SK-N-SH (cell line): Measurements from ENCODE around the gene CRPPA. TPM values are rescaled to one million over a fixed set of nuclear protein-coding genes. Genes with fewer than 3 reads are reported as not detected.

Source experiments
- CTCF ChIA-PET: fragments of 300-600, 350-600 bp; formaldehyde crosslinking; extraction: SDS; loops from one replicate; lab custom pipeline; 2021; lab: Yijun Ruan, JAX
- POLR2A ChIA-PET: fragments of 350-600 bp; sonication (Branson Sonifier 250); formaldehyde crosslinking; extraction: SDS; loops from one replicate; lab custom pipeline; 2020; ENCODE audit warnings: antibody characterized with exemption, inconsistent platforms; lab: Yijun Ruan, JAX
- DNase-seq: peaks from one replicate; pipeline ENCODE4 v3.0.0; 2012
- H2AFZ ChIP-seq: fragments of 200-600 bp; sonication (generic); 2 replicates; pipeline ENCODE4 v1.8.1; 2016; ENCODE audit warnings: antibody characterized with exemption, mild to moderate bottlenecking, low read depth
- H3F3A ChIP-seq: fragments of 200-600 bp; sonication (generic); replicated peaks from 2 replicates; pipeline ENCODE3; 2016; ENCODE audit warnings: antibody characterized with exemption, mild to moderate bottlenecking; ENCODE audit not compliant: insufficient read depth
- H3K27ac ChIP-seq, 2 experiments: fragments of 200-500 bp in 1 of 2; fragments of 200-600 bp in 1 of 2; sonication (Bioruptor generic) in 1 of 2; sonication (generic), shearing (Covaris generic) in 1 of 2; 2 replicates each; pipeline versions ENCODE4 v1.5.1 to v1.6.1; 2014 to 2016; ENCODE audit warnings: low read depth in 2 of 2, inconsistent platforms in 1 of 2, low read length in 1 of 2, mild to moderate bottlenecking in 1 of 2, mixed read lengths in 1 of 2
- H3K27me3 ChIP-seq: fragments of 200-600 bp; sonication (generic), shearing (Covaris generic); 2 replicates; pipeline ENCODE4 v1.6.1; 2016; ENCODE audit warnings: mixed run types; ENCODE audit not compliant: insufficient read depth
- H3K36me3 ChIP-seq, 2 experiments: fragments of 200-500 bp in 1 of 2; fragments of 200-600 bp in 1 of 2; sonication (Bioruptor generic) in 1 of 2; sonication (generic) in 1 of 2; replicated peaks in 1 of 2; 2 replicates each; pipeline versions ENCODE3 to v1.5.1; 2014 to 2016; ENCODE audit warnings: low read length in 1 of 2, mild to moderate bottlenecking in 1 of 2; ENCODE audit not compliant: insufficient read depth in 2 of 2, control insufficient read depth in 1 of 2
- H3K4me1 ChIP-seq, 2 experiments: fragments of 200-500 bp in 1 of 2; fragments of 200-600 bp in 1 of 2; sonication (Bioruptor generic) in 1 of 2; sonication (generic), shearing (Covaris generic) in 1 of 2; 2 replicates each; pipeline versions ENCODE4 v1.5.1 to v1.6.1; 2014 to 2016; ENCODE audit warnings: low read depth in 1 of 2, low read length in 1 of 2, mixed run types in 1 of 2; ENCODE audit not compliant: insufficient read depth in 2 of 2, control insufficient read depth in 1 of 2
- H3K4me2 ChIP-seq: fragments of 200-600 bp; sonication (generic), shearing (Covaris generic); 2 replicates; pipeline ENCODE4 v1.6.1; 2017; ENCODE audit warnings: mixed run types
- H3K4me3 ChIP-seq, 2 experiments: fragments of 200-500 bp in 1 of 2; fragments of 200-600 bp in 1 of 2; sonication (Bioruptor generic) in 1 of 2; sonication (generic), shearing (Covaris generic) in 1 of 2; 2 replicates each; pipeline versions ENCODE4 v1.5.1 to v1.8.1; 2014 to 2016; ENCODE audit warnings: low read depth in 2 of 2, inconsistent platforms in 1 of 2, low read length in 1 of 2, mild to moderate bottlenecking in 1 of 2, mixed read lengths in 1 of 2, moderate library complexity in 1 of 2
- H3K79me2 ChIP-seq: fragments of 200-600 bp; sonication (generic); 2 replicates; pipeline ENCODE4 v1.8.1; 2017; ENCODE audit warnings: mild to moderate bottlenecking; ENCODE audit not compliant: insufficient read depth
- H3K9ac ChIP-seq: fragments of 200-600 bp; sonication (generic); 2 replicates; pipeline ENCODE4 v1.6.1; 2017; ENCODE audit warnings: mixed run types
- H3K9me2 ChIP-seq: fragments of 200-600 bp; sonication (generic); 2 replicates; pipeline ENCODE4 v1.6.1; 2017; ENCODE audit warnings: mixed run types
- H3K9me3 ChIP-seq: fragments of 200-600 bp; sonication (generic); 2 replicates; pipeline ENCODE4 v1.6.1; 2017; ENCODE audit warnings: mixed run types, mild to moderate bottlenecking, moderate library complexity
- H4K20me1 ChIP-seq: fragments of 200-600 bp; sonication (generic); 2 replicates; pipeline ENCODE4 v1.6.1; 2017; ENCODE audit warnings: mild to moderate bottlenecking, mixed run types; ENCODE audit not compliant: insufficient read depth
- CHD2 ChIP-seq: fragments of 150-350 bp; IDR thresholded peaks from 2 replicates; pipeline ENCODE4 v1.6.1; 2018; ENCODE audit warnings: low read length; ENCODE audit not compliant: partially characterized antibody
- EP300 ChIP-seq, 2 experiments: IDR thresholded peaks; 2 replicates each; pipeline versions ENCODE4 v1.4.0 to v1.6.1; 2012; ENCODE audit warnings: borderline replicate concordance in 1 of 2, low read depth in 1 of 2, low read length in 1 of 2
- IRF3 ChIP-seq: fragments of 150-350 bp; IDR thresholded peaks from 2 replicates; pipeline ENCODE4 v1.6.1; 2016; ENCODE audit warnings: mild to moderate bottlenecking, low read depth, low read length
- JUND ChIP-seq: IDR thresholded peaks from 2 replicates; pipeline ENCODE4 v1.4.0; 2012
- MXI1 ChIP-seq: IDR thresholded peaks from 2 replicates; pipeline ENCODE4 v1.6.1; 2012; ENCODE audit warnings: mild to moderate bottlenecking, low read depth, low read length, improper control_type of control experiment
- RAD21 ChIP-seq: IDR thresholded peaks from 2 replicates; pipeline ENCODE4 v1.6.1; 2012; ENCODE audit warnings: mild to moderate bottlenecking, low read length
- RCOR1 ChIP-seq: fragments of 150-350 bp; IDR thresholded peaks from 2 replicates; pipeline ENCODE4 v1.6.1; 2017; ENCODE audit warnings: antibody characterized with exemption, low read length
- RXRA ChIP-seq: IDR thresholded peaks from 2 replicates; pipeline ENCODE4 v1.4.0; 2012; ENCODE audit warnings: low read depth, mild to moderate bottlenecking, borderline replicate concordance
- TEAD4 ChIP-seq: IDR thresholded peaks from 2 replicates; pipeline ENCODE4 v1.4.0; 2012; ENCODE audit warnings: mild to moderate bottlenecking, borderline replicate concordance; ENCODE audit not compliant: insufficient read depth
- ZBTB33 ChIP-seq: IDR thresholded peaks from 2 replicates; pipeline ENCODE4 v1.4.0; 2012; ENCODE audit warnings: low read depth, borderline replicate concordance
- WGBS: methylation state at CpG from one replicate; pipeline ENCODE4 v1.1.6; 2017; ENCODE audit warnings: low lambda C conversion rate; 5-methylcytosine and 5-hydroxymethylcytosine counted together
- polyA plus RNA-seq, 3 experiments: library from polyadenylated mRNA; depleted of rRNA; stranded (reverse); fragments of >200 nt; gene quantifications; 2 replicates each; pipeline ENCODE4 v1.2.3, GENCODE V29; 2012

CRPPA gene
- polyA plus RNA-seq, 1 of the 3 experiments (the other 2 are of a cell fraction) = 0.15 TPM

GRCh38 chr7:16400893-16401275, 20.5 kb downstream of the CRPPA start:
- Histone ChIP-seq H3F3A (peaks cover 44% of the 10 kb centered on the region), H3K9ac (no peak overlapping the region), H2AFZ (no peak overlapping the region), H3K79me2 (no peaks in the 10 kb centered on the region), H3K36me3 (no peaks in the 10 kb centered on the region)
- no peak for TF ChIP-seq EP300 (IDR thresholded peaks at IDR 0.05; ENCODE audit: borderline replicate concordance in 1 of 2, low read depth in 1 of 2, low read length in 1 of 2)
- no peak for TF ChIP-seq IRF3
- TF ChIP-seq MXI1 = no peak
- TF ChIP-seq CHD2 = no peak
- no peak for TF ChIP-seq RXRA
- no peak for TF ChIP-seq RAD21
- TF ChIP-seq, all 33 proteins: peak for 0
- H3K27me3 ChIP-seq = no peaks in the 10 kb centered on the region
- H3K9me2 ChIP-seq = 0 out of 2 replicates have a peak, but pooled peaks cover 3% of the 10 kb centered on the region
- DNase-seq = no peak
- H3K4me2 ChIP-seq = no peak overlapping the region
- H4K20me1 ChIP-seq = no peaks in the 10 kb centered on the region
- peaks cover 7% of the 10 kb centered on the region; the same call in 1 of the 2 replicates for H3K9me3 ChIP-seq
- H3K4me1 ChIP-seq = no peaks in the 10 kb centered on the region; a peak in 1 of 4 replicates
- CTCF ChIA-PET = no interaction called here
- POLR2A ChIA-PET = no interaction called here
- H3K27ac ChIP-seq = no peak overlapping the region
- no peak overlapping the region for H3K4me3 ChIP-seq

GRCh38 chr7:16399916-16400892, 21.1 kb downstream of the CRPPA start:
- no peak overlapping the region for H2AFZ ChIP-seq
- no peak overlapping the region; a peak in 1 of 4 replicates for H3K4me3 ChIP-seq
- H3K27ac ChIP-seq = no peak overlapping the region
- no peaks in the 10 kb centered on the region for H3K27me3 ChIP-seq
- H4K20me1 ChIP-seq = no peaks in the 10 kb centered on the region
- CTCF ChIA-PET = no interaction called here
- H3K9me2 ChIP-seq = 0 out of 2 replicates have a peak, but pooled peaks cover 3% of the 10 kb centered on the region
- H3K9me3 ChIP-seq = peaks cover 7% of the 10 kb centered on the region; the same call in 1 of the 2 replicates
- TF ChIP-seq ZBTB33 (no peak), JUND (no peak), TEAD4 (no peak), RCOR1 (no peak), RAD21 (no peak), IRF3 (no peak)
- peaks cover 44% of the 10 kb centered on the region for H3F3A ChIP-seq
- H3K4me2 ChIP-seq = no peak overlapping the region
- POLR2A ChIA-PET = no interaction called here
- H3K4me1 ChIP-seq = no peaks in the 10 kb centered on the region; a peak in 1 of 4 replicates
- WGBS = 63% methylated on average over 47 of the region's 47 CpGs
- DNase-seq = no peak
- H3K36me3 ChIP-seq = no peaks in the 10 kb centered on the region
- no peak overlapping the region for H3K9ac ChIP-seq
- no peaks in the 10 kb centered on the region for H3K79me2 ChIP-seq
